ENCODE measurements around the gene DIAPH2. TPM values are rescaled to one million over a fixed set of nuclear protein-coding genes. Genes with fewer than 3 reads are reported as not detected.

The DIAPH2 gene
- total and polyA plus RNA-seq, 2 experiments from 2014 or later: 16.2 to 56.6 TPM

GRCh38 chrX:97159916-97160800 lies 475.5 kb downstream of the DIAPH2 start:
- Histone ChIP-seq H3K27me3 (ENCODE audit: insufficient read depth) (no peaks in the 10 kb centered on the region), H3K27ac (ENCODE audit: low read depth) (no peak overlapping the region), H3K9me2 (ENCODE audit: insufficient read depth) (no peaks in the 10 kb centered on the region), H3K4me1 (ENCODE audit: insufficient read depth) (peaks cover 31% of the 10 kb centered on the region), H3F3A (replicated peaks; ENCODE audit: low read depth) (no peaks in the 10 kb centered on the region), H3K36me3 (ENCODE audit: insufficient read depth) (no peaks in the 10 kb centered on the region), H3K4me2 (no peak overlapping the region), H4K20me1 (replicated peaks; ENCODE audit: insufficient read depth) (no peaks in the 10 kb centered on the region), H3K79me2 (replicated peaks; ENCODE audit: insufficient read depth) (no peaks in the 10 kb centered on the region), H2AFZ (no peak overlapping the region), H3K4me3 (peak overlapping the region; percentile 26; the same call in 1 of the 2 replicates)
- Mint-ChIP-seq H3K27me3 (ENCODE audit: insufficient read depth, low read depth, poor library complexity) (no peaks in the 10 kb centered on the region), H3K9me3 (no peaks in the 10 kb centered on the region; the same call in 2 of the 3 replicates), H3K36me3 (ENCODE audit: low read depth) (no peaks in the 10 kb centered on the region), H3K4me1 (peaks cover 18% of the 10 kb centered on the region), H3K4me3 (no peak overlapping the region; the same call in 2 of the 3 replicates), H3K27ac (peak overlapping the region; percentile 88; the same call in 1 of the 2 replicates)
- TF ChIP-seq ZNF114 (CRISPR knock-in tag; IDR thresholded peaks at IDR 0.05): no peak
- no peak for TF ChIP-seq CTCF (conservative IDR thresholded peaks at IDR 0.05; ENCODE audit: low read depth in 2 of 2)
- no peak for TF ChIP-seq ZNF462 (CRISPR knock-in tag; IDR thresholded peaks at IDR 0.05)
- TF ChIP-seq REST (IDR thresholded peaks at IDR 0.05; ENCODE audit: unreplicated experiment): no peak
- TF ChIP-seq CREB1 (CRISPR knock-in tag; IDR thresholded peaks at IDR 0.05; ENCODE audit: low read depth): no peak
- TF ChIP-seq NANOG (IDR thresholded peaks at IDR 0.05; ENCODE audit: borderline replicate concordance): no peak
- TF ChIP-seq POLR2AphosphoS5 (IDR thresholded peaks at IDR 0.05; ENCODE audit: low read depth): no peak
- ATAC-seq (peak; percentile 68), DNase-seq (ENCODE audit: low spot score) (peak; percentile 17)

Data from GM23338 (cell line).